Measurements from ENCODE around the gene KRTAP1-3. TPM values are rescaled to one million over a fixed set of nuclear protein-coding genes. Genes with fewer than 3 reads are reported as not detected.

KRTAP1-3 gene
- total RNA-seq, 1 donor from 2014 or later: not detected

Other genes with a start within 250 kb of the KRTAP1-3 start
- not detected in 2 replicates for gene KRT28, start 234.9 kb downstream of the KRTAP1-3 start, total RNA-seq
- gene KRT10, start 212.3 kb downstream of the KRTAP1-3 start, total RNA-seq: 18.2 and 24.8 TPM in 2 replicates
- not detected in 2 replicates for gene KRT12, start 167.7 kb downstream of the KRTAP1-3 start, total RNA-seq
- gene KRT20, start 149.6 kb downstream of the KRTAP1-3 start, total RNA-seq: not detected in 2 replicates
- not detected in 2 replicates for gene KRT23, start 97.2 kb downstream of the KRTAP1-3 start, total RNA-seq
- gene KRT39, start 67.9 kb downstream of the KRTAP1-3 start, total RNA-seq: not detected in 2 replicates
- gene KRT40, start 50.5 kb downstream of the KRTAP1-3 start, total RNA-seq: not detected in 2 replicates
- gene KRTAP3-3, start 40.7 kb downstream of the KRTAP1-3 start, total RNA-seq: not detected in 2 replicates
- not detected in 2 replicates for gene KRTAP3-2, start 35.0 kb downstream of the KRTAP1-3 start, total RNA-seq
- gene KRTAP3-1, start 25.7 kb downstream of the KRTAP1-3 start, total RNA-seq: not detected in 2 replicates
- 0.29 and 0.82 TPM in 2 replicates for gene KRTAP1-5, start 7.7 kb downstream of the KRTAP1-3 start, total RNA-seq
- not detected in 2 replicates for gene KRTAP1-4, start 4.7 kb downstream of the KRTAP1-3 start, total RNA-seq
- not detected in 2 replicates for gene KRTAP1-1, start 6.6 kb upstream of the KRTAP1-3 start, total RNA-seq
- not detected in 2 replicates for gene KRTAP2-1, start 12.4 kb upstream of the KRTAP1-3 start, total RNA-seq
- gene KRTAP2-2, start 20.4 kb upstream of the KRTAP1-3 start, total RNA-seq: not detected in 2 replicates
- gene KRTAP2-3, start 25.2 kb upstream of the KRTAP1-3 start, total RNA-seq: 1.8 and 5.4 TPM in 2 replicates
- gene KRTAP2-4, start 31.0 kb upstream of the KRTAP1-3 start, total RNA-seq: not detected in 2 replicates
- not detected in 2 replicates for gene KRTAP4-7, start 49.3 kb upstream of the KRTAP1-3 start, total RNA-seq
- not detected in 2 replicates for gene KRTAP4-8, start 63.3 kb upstream of the KRTAP1-3 start, total RNA-seq
- not detected in 2 replicates for gene KRTAP4-16, start 67.3 kb upstream of the KRTAP1-3 start, total RNA-seq
- not detected in 2 replicates for gene KRTAP4-9, start 70.5 kb upstream of the KRTAP1-3 start, total RNA-seq
- gene KRTAP4-11, start 83.5 kb upstream of the KRTAP1-3 start, total RNA-seq: not detected in 2 replicates
- gene KRTAP4-12, start 89.3 kb upstream of the KRTAP1-3 start, total RNA-seq: not detected in 2 replicates
- gene KRTAP4-6, start 105.7 kb upstream of the KRTAP1-3 start, total RNA-seq: not detected in 2 replicates
- gene KRTAP4-5, start 115.0 kb upstream of the KRTAP1-3 start, total RNA-seq: not detected in 2 replicates
- gene KRTAP4-4, start 125.9 kb upstream of the KRTAP1-3 start, total RNA-seq: not detected in 2 replicates
- gene KRTAP4-3, start 133.3 kb upstream of the KRTAP1-3 start, total RNA-seq: not detected in 2 replicates
- not detected in 2 replicates for gene KRTAP4-2, start 143.3 kb upstream of the KRTAP1-3 start, total RNA-seq
- gene KRTAP4-1, start 150.0 kb upstream of the KRTAP1-3 start, total RNA-seq: not detected in 2 replicates
- gene KRTAP9-1, start 155.0 kb upstream of the KRTAP1-3 start, total RNA-seq: not detected in 2 replicates
- not detected in 2 replicates for gene KRTAP9-2, start 191.8 kb upstream of the KRTAP1-3 start, total RNA-seq
- not detected in 2 replicates for gene KRTAP9-3, start 197.6 kb upstream of the KRTAP1-3 start, total RNA-seq
- gene KRTAP9-8, start 203.1 kb upstream of the KRTAP1-3 start, total RNA-seq: not detected in 2 replicates
- gene KRTAP9-4, start 214.8 kb upstream of the KRTAP1-3 start, total RNA-seq: not detected in 2 replicates
- gene KRTAP9-9, start 220.5 kb upstream of the KRTAP1-3 start, total RNA-seq: not detected in 2 replicates
- not detected in 2 replicates for gene KRTAP9-6, start 230.5 kb upstream of the KRTAP1-3 start, total RNA-seq
- gene KRTAP9-7, start 240.8 kb upstream of the KRTAP1-3 start, total RNA-seq: not detected in 2 replicates

Measured in glomerular endothelial cell (primary cell).